ENCODE results near the gene ITIH3.

DNA sequence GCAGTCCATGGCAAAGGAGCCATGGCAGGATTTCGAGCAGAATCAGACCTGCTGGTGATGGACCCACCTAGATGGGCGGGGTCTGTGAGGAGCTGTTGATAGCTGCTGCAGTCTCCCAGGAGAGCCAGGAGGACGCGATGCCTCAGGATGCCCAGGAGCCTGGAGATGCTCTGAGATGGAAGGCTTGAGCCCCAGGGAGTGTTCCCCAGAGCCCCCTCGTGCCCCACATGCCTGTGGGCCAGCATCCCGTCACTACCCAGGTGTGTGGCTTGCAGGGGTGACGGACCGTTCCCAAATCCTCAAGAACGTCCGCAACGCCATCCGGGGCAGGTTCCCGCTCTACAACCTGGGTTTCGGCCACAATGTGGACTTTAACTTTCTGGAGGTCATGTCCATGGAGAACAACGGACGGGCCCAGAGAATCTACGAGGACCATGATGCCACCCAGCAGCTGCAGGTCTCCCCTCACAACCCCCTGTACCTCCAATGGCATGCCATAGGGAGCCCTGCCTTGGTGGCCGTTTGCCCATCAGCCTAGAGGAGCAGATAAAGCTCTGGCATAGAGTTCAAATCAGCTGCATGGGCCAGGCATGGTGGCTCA lies 10.5 kb upstream of the ITIH3 start:
- TF ChIP-seq, protein P1, sequence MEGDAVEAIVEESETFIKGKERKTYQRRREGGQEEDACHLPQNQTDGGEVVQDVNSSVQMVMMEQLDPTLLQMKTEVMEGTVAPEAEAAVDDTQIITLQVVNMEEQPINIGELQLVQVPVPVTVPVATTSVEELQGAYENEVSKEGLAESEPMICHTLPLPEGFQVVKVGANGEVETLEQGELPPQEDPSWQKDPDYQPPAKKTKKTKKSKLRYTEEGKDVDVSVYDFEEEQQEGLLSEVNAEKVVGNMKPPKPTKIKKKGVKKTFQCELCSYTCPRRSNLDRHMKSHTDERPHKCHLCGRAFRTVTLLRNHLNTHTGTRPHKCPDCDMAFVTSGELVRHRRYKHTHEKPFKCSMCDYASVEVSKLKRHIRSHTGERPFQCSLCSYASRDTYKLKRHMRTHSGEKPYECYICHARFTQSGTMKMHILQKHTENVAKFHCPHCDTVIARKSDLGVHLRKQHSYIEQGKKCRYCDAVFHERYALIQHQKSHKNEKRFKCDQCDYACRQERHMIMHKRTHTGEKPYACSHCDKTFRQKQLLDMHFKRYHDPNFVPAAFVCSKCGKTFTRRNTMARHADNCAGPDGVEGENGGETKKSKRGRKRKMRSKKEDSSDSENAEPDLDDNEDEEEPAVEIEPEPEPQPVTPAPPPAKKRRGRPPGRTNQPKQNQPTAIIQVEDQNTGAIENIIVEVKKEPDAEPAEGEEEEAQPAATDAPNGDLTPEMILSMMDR (IDR thresholded peaks at IDR 0.05; ENCODE audit: low read depth, low read length, missing input control): no peak
- no peak for TF ChIP-seq SP1 (IDR thresholded peaks at IDR 0.05)
- TF ChIP-seq, protein P2, sequence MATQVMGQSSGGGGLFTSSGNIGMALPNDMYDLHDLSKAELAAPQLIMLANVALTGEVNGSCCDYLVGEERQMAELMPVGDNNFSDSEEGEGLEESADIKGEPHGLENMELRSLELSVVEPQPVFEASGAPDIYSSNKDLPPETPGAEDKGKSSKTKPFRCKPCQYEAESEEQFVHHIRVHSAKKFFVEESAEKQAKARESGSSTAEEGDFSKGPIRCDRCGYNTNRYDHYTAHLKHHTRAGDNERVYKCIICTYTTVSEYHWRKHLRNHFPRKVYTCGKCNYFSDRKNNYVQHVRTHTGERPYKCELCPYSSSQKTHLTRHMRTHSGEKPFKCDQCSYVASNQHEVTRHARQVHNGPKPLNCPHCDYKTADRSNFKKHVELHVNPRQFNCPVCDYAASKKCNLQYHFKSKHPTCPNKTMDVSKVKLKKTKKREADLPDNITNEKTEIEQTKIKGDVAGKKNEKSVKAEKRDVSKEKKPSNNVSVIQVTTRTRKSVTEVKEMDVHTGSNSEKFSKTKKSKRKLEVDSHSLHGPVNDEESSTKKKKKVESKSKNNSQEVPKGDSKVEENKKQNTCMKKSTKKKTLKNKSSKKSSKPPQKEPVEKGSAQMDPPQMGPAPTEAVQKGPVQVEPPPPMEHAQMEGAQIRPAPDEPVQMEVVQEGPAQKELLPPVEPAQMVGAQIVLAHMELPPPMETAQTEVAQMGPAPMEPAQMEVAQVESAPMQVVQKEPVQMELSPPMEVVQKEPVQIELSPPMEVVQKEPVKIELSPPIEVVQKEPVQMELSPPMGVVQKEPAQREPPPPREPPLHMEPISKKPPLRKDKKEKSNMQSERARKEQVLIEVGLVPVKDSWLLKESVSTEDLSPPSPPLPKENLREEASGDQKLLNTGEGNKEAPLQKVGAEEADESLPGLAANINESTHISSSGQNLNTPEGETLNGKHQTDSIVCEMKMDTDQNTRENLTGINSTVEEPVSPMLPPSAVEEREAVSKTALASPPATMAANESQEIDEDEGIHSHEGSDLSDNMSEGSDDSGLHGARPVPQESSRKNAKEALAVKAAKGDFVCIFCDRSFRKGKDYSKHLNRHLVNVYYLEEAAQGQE (IDR thresholded peaks at IDR 0.05): no peak
- TF ChIP-seq, protein P3, sequence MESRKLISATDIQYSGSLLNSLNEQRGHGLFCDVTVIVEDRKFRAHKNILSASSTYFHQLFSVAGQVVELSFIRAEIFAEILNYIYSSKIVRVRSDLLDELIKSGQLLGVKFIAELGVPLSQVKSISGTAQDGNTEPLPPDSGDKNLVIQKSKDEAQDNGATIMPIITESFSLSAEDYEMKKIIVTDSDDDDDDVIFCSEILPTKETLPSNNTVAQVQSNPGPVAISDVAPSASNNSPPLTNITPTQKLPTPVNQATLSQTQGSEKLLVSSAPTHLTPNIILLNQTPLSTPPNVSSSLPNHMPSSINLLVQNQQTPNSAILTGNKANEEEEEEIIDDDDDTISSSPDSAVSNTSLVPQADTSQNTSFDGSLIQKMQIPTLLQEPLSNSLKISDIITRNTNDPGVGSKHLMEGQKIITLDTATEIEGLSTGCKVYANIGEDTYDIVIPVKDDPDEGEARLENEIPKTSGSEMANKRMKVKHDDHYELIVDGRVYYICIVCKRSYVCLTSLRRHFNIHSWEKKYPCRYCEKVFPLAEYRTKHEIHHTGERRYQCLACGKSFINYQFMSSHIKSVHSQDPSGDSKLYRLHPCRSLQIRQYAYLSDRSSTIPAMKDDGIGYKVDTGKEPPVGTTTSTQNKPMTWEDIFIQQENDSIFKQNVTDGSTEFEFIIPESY (IDR thresholded peaks at IDR 0.05): no peak
